HEK293T (cell line): Measurements from ENCODE around the gene TTLL4.

Experiments
- BHLHE40 ChIP-seq: fragments of 450-650 bp; IDR thresholded peaks from 2 replicates; pipeline ENCODE4 v1.6.1; 2016; ENCODE audit warnings: mild to moderate bottlenecking, moderate library complexity, borderline replicate concordance
- CTBP1 ChIP-seq: fragments of 450-650 bp; IDR thresholded peaks from 2 replicates; pipeline ENCODE4 v1.6.1; 2016; ENCODE audit warnings: borderline replicate concordance
- ELF4 ChIP-seq: fragments of 450-650 bp; IDR thresholded peaks from 2 replicates; pipeline ENCODE4 v1.6.1; 2017; ENCODE audit warnings: antibody characterized with exemption
- FOXA1 ChIP-seq: fragments of 450-650 bp; IDR thresholded peaks from 2 replicates; pipeline ENCODE4 v1.6.1; 2016; ENCODE audit warnings: mild to moderate bottlenecking
- FOXK2 ChIP-seq: fragments of 450-650 bp; IDR thresholded peaks from 2 replicates; pipeline ENCODE4 v1.6.1; 2016; ENCODE audit warnings: mild to moderate bottlenecking
- FOXM1 ChIP-seq: fragments of 450-650 bp; IDR thresholded peaks from 2 replicates; pipeline ENCODE4 v1.6.1; 2017; ENCODE audit warnings: mild to moderate bottlenecking, borderline replicate concordance
- HDGF ChIP-seq: fragments of 450-650 bp; IDR thresholded peaks from 2 replicates; pipeline ENCODE4 v1.6.1; 2017; ENCODE audit warnings: antibody characterized with exemption, borderline replicate concordance
- L3MBTL2 ChIP-seq: fragments of 450-650 bp; conservative IDR thresholded peaks from 2 replicates; pipeline ENCODE4 v1.6.1; 2016; ENCODE audit warnings: mild to moderate bottlenecking
- LEF1 ChIP-seq: fragments of 450-650 bp; IDR thresholded peaks from 2 replicates; pipeline ENCODE4 v1.6.1; 2017; ENCODE audit warnings: mild to moderate bottlenecking, borderline replicate concordance
- NFRKB ChIP-seq: fragments of 450-650 bp; IDR thresholded peaks from 2 replicates; pipeline ENCODE4 v1.6.1; 2016; ENCODE audit warnings: mild to moderate bottlenecking, moderate library complexity
- PKNOX1 ChIP-seq: fragments of 450-650 bp; IDR thresholded peaks from 2 replicates; pipeline ENCODE4 v1.6.1; 2016
- SP1 ChIP-seq: fragments of 450-650 bp; IDR thresholded peaks from 2 replicates; pipeline ENCODE4 v1.6.1; 2017
- TARDBP ChIP-seq: fragments of 450-650 bp; IDR thresholded peaks from 2 replicates; pipeline ENCODE4 v1.6.1; 2016
- ZNF384 ChIP-seq: fragments of 450-650 bp; IDR thresholded peaks from 2 replicates; pipeline ENCODE4 v1.6.1; 2016

- TF ChIP-seq SP1 (no peak), NFRKB (no peak), FOXK2 (no peak), ZNF384 (no peak), TARDBP (no peak), L3MBTL2 (no peak), CTBP1 (no peak), ELF4 (no peak), FOXA1 (no peak), FOXM1 (no peak), LEF1 (no peak), PKNOX1 (no peak; the same call in none of the 2 replicates), BHLHE40 (no peak), HDGF (no peak)
Observed at GRCh38 chr2:218722876-218723785, 12.5 kb downstream of the TTLL4 start.
